Neuronal stem cell (in vitro differentiated cells): ENCODE results near the gene MGST2.

ENCODE experiments used
- DNase-seq: peaks from one replicate; pipeline ENCODE4 v3.0.0-alpha.2; 2013; ENCODE audit warnings: low spot score
- H2AFZ ChIP-seq: one replicate; pipeline ENCODE4 v1.6.1; 2013; ENCODE audit warnings: mild to moderate bottlenecking, low read length, inconsistent platforms
- H2AK5ac ChIP-seq: 2 replicates; pipeline ENCODE4 v1.6.1; 2013; ENCODE audit warnings: low read depth, mild to moderate bottlenecking, inconsistent platforms, low read length, moderate library complexity, mixed read lengths
- H2BK120ac ChIP-seq: 2 replicates; pipeline ENCODE4 v1.6.1; 2013; ENCODE audit warnings: low read depth, mild to moderate bottlenecking, inconsistent platforms, low read length, moderate library complexity, mixed read lengths
- H2BK12ac ChIP-seq: one replicate; pipeline ENCODE4 v1.6.1; 2013; ENCODE audit warnings: low read length, inconsistent platforms
- H2BK15ac ChIP-seq: 2 replicates; pipeline ENCODE4 v1.6.1; 2013; ENCODE audit warnings: mild to moderate bottlenecking, low read length, inconsistent platforms, mixed read lengths
- H2BK5ac ChIP-seq: one replicate; pipeline ENCODE4 v1.6.1; 2013; ENCODE audit warnings: inconsistent platforms, mild to moderate bottlenecking, low read length, moderate library complexity
- H3K14ac ChIP-seq: one replicate; pipeline ENCODE4 v1.6.1; 2013; ENCODE audit warnings: low read length, inconsistent platforms
- H3K18ac ChIP-seq: 2 replicates; pipeline ENCODE4 v1.6.1; 2013; ENCODE audit warnings: low read length, inconsistent platforms
- H3K23ac ChIP-seq: 2 replicates; pipeline ENCODE4 v1.6.1; 2013; ENCODE audit warnings: low read depth, mild to moderate bottlenecking, mixed read lengths, low read length, inconsistent platforms; ENCODE audit not compliant: poor library complexity
- H3K27ac ChIP-seq: replicated peaks from 3 replicates; pipeline ENCODE4 v1.5.1; 2013; ENCODE audit warnings: low read length, inconsistent platforms
- H3K27me3 ChIP-seq, 3 experiments: 2 replicates each; pipeline ENCODE4 v1.6.1; 2013; ENCODE audit warnings: low read length in 3 of 3, mild to moderate bottlenecking in 2 of 3, inconsistent platforms in 1 of 3, low read depth in 1 of 3, mixed read lengths in 1 of 3, moderate library complexity in 1 of 3; ENCODE audit not compliant: control insufficient read depth in 3 of 3, insufficient read depth in 3 of 3
- H3K36me3 ChIP-seq, 2 donors: replicated peaks in 1 of 2; 2 replicates each; pipeline ENCODE4 v1.6.1; 2013; ENCODE audit warnings: low read length in 2 of 2; ENCODE audit not compliant: control insufficient read depth in 2 of 2, insufficient read depth in 2 of 2
- H3K4ac ChIP-seq: 2 replicates; pipeline ENCODE4 v1.6.1; 2013; ENCODE audit warnings: inconsistent platforms, mild to moderate bottlenecking, low read length, moderate library complexity
- H3K4me1 ChIP-seq, 2 donors: 1 replicate in 1 of 2; 2 replicates in 1 of 2; pipeline ENCODE4 v1.6.1; 2013; ENCODE audit warnings: low read length in 2 of 2, low read depth in 1 of 2; ENCODE audit not compliant: control insufficient read depth in 2 of 2, insufficient read depth in 1 of 2
- H3K4me2 ChIP-seq: one replicate; pipeline ENCODE4 v1.6.1; 2013; ENCODE audit warnings: mild to moderate bottlenecking, low read length, inconsistent platforms; ENCODE audit not compliant: insufficient read depth, poor library complexity, severe bottlenecking
- H3K4me3 ChIP-seq, 2 donors: 2 replicates each; pipeline ENCODE4 v1.5.1; 2013; ENCODE audit warnings: low read length in 2 of 2, mild to moderate bottlenecking in 2 of 2, inconsistent platforms in 1 of 2, moderate library complexity in 1 of 2
- H3K79me1 ChIP-seq: one replicate; pipeline ENCODE4 v1.6.1; 2013; ENCODE audit warnings: low read depth, mild to moderate bottlenecking, inconsistent platforms, low read length, moderate library complexity
- H3K9ac ChIP-seq: one replicate; pipeline ENCODE4 v1.6.1; 2013; ENCODE audit warnings: mild to moderate bottlenecking, low read depth, low read length, inconsistent platforms; ENCODE audit not compliant: poor library complexity
- H3K9me3 ChIP-seq, 2 donors: replicated peaks in 1 of 2; 2 replicates each; pipeline versions ENCODE3 to v1.6.1; 2013; ENCODE audit warnings: low read length in 2 of 2, mild to moderate bottlenecking in 2 of 2, inconsistent platforms in 1 of 2, low read depth in 1 of 2, mixed read lengths in 1 of 2, moderate library complexity in 1 of 2; ENCODE audit not compliant: control insufficient read depth in 2 of 2, insufficient read depth in 1 of 2
- H4K8ac ChIP-seq: one replicate; pipeline ENCODE4 v1.6.1; 2013; ENCODE audit warnings: low read depth, mild to moderate bottlenecking, inconsistent platforms, low read length, moderate library complexity
- H4K91ac ChIP-seq: one replicate; pipeline ENCODE4 v1.6.1; 2013; ENCODE audit warnings: low read length, low read depth, mild to moderate bottlenecking, inconsistent platforms; ENCODE audit not compliant: poor library complexity
- WGBS, 2 donors: extraction: QIAGEN DNeasy Blood & Tissue Kit; methylation state at CpG; one replicate each; pipeline ENCODE4 v1.1.7; 2013; ENCODE audit warnings: missing lambda C conversion rate in 2 of 2, mixed read lengths in 1 of 2; ENCODE audit not compliant: insufficient read length in 2 of 2, insufficient replicate concordance in 1 of 2; ENCODE audit errors: extremely low coverage in 2 of 2; 5-methylcytosine and 5-hydroxymethylcytosine counted together

MGST2 gene

GRCh38 chr4:139659735-139660424 is 5.7 kb upstream of the MGST2 start:
- no peaks in the 10 kb centered on the region for H3K79me1 ChIP-seq

GRCh38 chr4:139660568-139661043 is 5.0 kb upstream of the MGST2 start:
- no peak overlapping the region for H2BK120ac ChIP-seq
- no peaks in the 10 kb centered on the region for H3K27me3 ChIP-seq
- no peak overlapping the region for H3K27ac ChIP-seq
- no peaks in the 10 kb centered on the region for H3K79me1 ChIP-seq
- no peak overlapping the region for H2BK5ac ChIP-seq
- H2BK12ac ChIP-seq = no peak overlapping the region
- H3K4ac ChIP-seq = no peak overlapping the region
- no CpG with 5 or more reads among the region's 3 CpGs for WGBS, 2 donors
- DNase-seq = no peak
- H3K4me2 ChIP-seq = no peak overlapping the region
- H4K8ac ChIP-seq = no peak overlapping the region
- H3K36me3 ChIP-seq = no peaks in the 10 kb centered on the region
- no peak overlapping the region for H3K9ac ChIP-seq
- H2AFZ ChIP-seq = no peak overlapping the region
- no peak overlapping the region for H4K91ac ChIP-seq
- H3K18ac ChIP-seq = no peak overlapping the region
- no peak overlapping the region for H2AK5ac ChIP-seq
- H3K4me3 ChIP-seq = no peak overlapping the region
- no peak overlapping the region for H3K14ac ChIP-seq
- no peak overlapping the region for H2BK15ac ChIP-seq
- H3K4me1 ChIP-seq = peaks cover 6 to 12% of the 10 kb centered on the region in 2 donors
- H3K23ac ChIP-seq = no peak overlapping the region
- H3K9me3 ChIP-seq = no peaks in the 10 kb centered on the region

More at GRCh38 chr4:139659735-139660424, 5.7 kb upstream of the MGST2 start:
- Histone ChIP-seq H3K4ac (no peak overlapping the region), H3K36me3 (no peaks in the 10 kb centered on the region), H3K4me2 (no peak overlapping the region), H3K9me3 (no peaks in the 10 kb centered on the region), H3K27ac (no peak overlapping the region), H2BK15ac (no peak overlapping the region), H3K27me3 (no peaks in the 10 kb centered on the region), H3K14ac (no peak overlapping the region), H2BK5ac (no peak overlapping the region), H3K4me1 (peaks cover 6 to 10% of the 10 kb centered on the region in 2 donors), H3K18ac (no peak overlapping the region), H2AFZ (no peak overlapping the region), H3K23ac (no peak overlapping the region), H4K91ac (no peak overlapping the region), H2BK12ac (no peak overlapping the region), H2BK120ac (no peak overlapping the region), H4K8ac (no peak overlapping the region), H2AK5ac (no peak overlapping the region), H3K4me3 (no peak overlapping the region), H3K9ac (no peak overlapping the region)
- no peak for DNase-seq
- WGBS, 2 donors = 100% methylated on average over 3 of the region's 12 CpGs; no CpG with 5 or more reads in 1 of the 2 donors

- H3K36me3 ChIP-seq = no peaks in the 10 kb centered on the region
- H2AK5ac ChIP-seq = no peak overlapping the region
- WGBS, 2 donors = no CpG with 5 or more reads among the region's 1 CpG
- no peak overlapping the region for H2BK120ac ChIP-seq
- H3K27me3 ChIP-seq = no peaks in the 10 kb centered on the region
- H2BK15ac ChIP-seq = no peak overlapping the region
- H3K4me1 ChIP-seq = peaks cover 3 to 12% of the 10 kb centered on the region in 2 donors
- H3K27ac ChIP-seq = no peak overlapping the region
- H3K4ac ChIP-seq = no peak overlapping the region
- DNase-seq = no peak
- H4K8ac ChIP-seq = no peak overlapping the region
- H3K9ac ChIP-seq = no peak overlapping the region
- no peak overlapping the region for H3K14ac ChIP-seq
- no peaks in the 10 kb centered on the region for H3K79me1 ChIP-seq
- no peak overlapping the region for H3K18ac ChIP-seq
- no peak overlapping the region for H3K23ac ChIP-seq
- no peak overlapping the region for H4K91ac ChIP-seq
- H2BK12ac ChIP-seq = no peak overlapping the region
- H2AFZ ChIP-seq = no peak overlapping the region
- H3K4me2 ChIP-seq = no peak overlapping the region
- H3K4me3 ChIP-seq = no peak overlapping the region
- no peak overlapping the region for H2BK5ac ChIP-seq
- H3K9me3 ChIP-seq = no peaks in the 10 kb centered on the region
These were observed 2.0 kb upstream of the MGST2 start for GRCh38 chr4:139663561-139664138.

- no peak overlapping the region for H2BK120ac ChIP-seq
- H3K27ac ChIP-seq = no peak overlapping the region
- WGBS, 2 donors = no CpG with 5 or more reads among the region's 2 CpGs
- no peaks in the 10 kb centered on the region for H3K79me1 ChIP-seq
- no peak overlapping the region for H3K18ac ChIP-seq
- no peak overlapping the region for H4K8ac ChIP-seq
- no peak overlapping the region for H3K4me3 ChIP-seq
- no peak overlapping the region for H2BK15ac ChIP-seq
- H3K27me3 ChIP-seq = no peaks in the 10 kb centered on the region
- no peak overlapping the region for H2AFZ ChIP-seq
- no peaks in the 10 kb centered on the region for H3K36me3 ChIP-seq
- no peaks in the 10 kb centered on the region for H3K9me3 ChIP-seq
- H2BK12ac ChIP-seq = no peak overlapping the region
- H4K91ac ChIP-seq = no peak overlapping the region
- H3K9ac ChIP-seq = no peak overlapping the region
- H3K4ac ChIP-seq = no peak overlapping the region
- H2BK5ac ChIP-seq = no peak overlapping the region
- H3K4me1 ChIP-seq = peaks cover 3 to 13% of the 10 kb centered on the region in 2 donors
- H3K23ac ChIP-seq = no peak overlapping the region
- no peak overlapping the region for H3K4me2 ChIP-seq
- no peak for DNase-seq
- no peak overlapping the region for H3K14ac ChIP-seq
- peak overlapping the region; percentile 42 for H2AK5ac ChIP-seq
These were observed 1.2 kb upstream of the MGST2 start for GRCh38 chr4:139664442-139664841.
